Measurements from ENCODE around the gene ST7.

ST7 gene

GRCh38 chr7:116977172-116977571 lies 23.9 kb downstream of the ST7 start:
- no peaks in the 10 kb centered on the region for H3K4me1 Mint-ChIP-seq (ENCODE audit: low read depth)
- no peaks in the 10 kb centered on the region for H3K9me3 Mint-ChIP-seq
- no peak for DNase-seq (ENCODE audit: low spot score)
- no peak overlapping the region for H3K27ac Mint-ChIP-seq
- no peaks in the 10 kb centered on the region for H3K27me3 Mint-ChIP-seq (ENCODE audit: low read depth)
- H3K4me3 Mint-ChIP-seq = no peak overlapping the region
- H3K36me3 Mint-ChIP-seq (ENCODE audit: low read depth) = no peaks in the 10 kb centered on the region

DNA sequence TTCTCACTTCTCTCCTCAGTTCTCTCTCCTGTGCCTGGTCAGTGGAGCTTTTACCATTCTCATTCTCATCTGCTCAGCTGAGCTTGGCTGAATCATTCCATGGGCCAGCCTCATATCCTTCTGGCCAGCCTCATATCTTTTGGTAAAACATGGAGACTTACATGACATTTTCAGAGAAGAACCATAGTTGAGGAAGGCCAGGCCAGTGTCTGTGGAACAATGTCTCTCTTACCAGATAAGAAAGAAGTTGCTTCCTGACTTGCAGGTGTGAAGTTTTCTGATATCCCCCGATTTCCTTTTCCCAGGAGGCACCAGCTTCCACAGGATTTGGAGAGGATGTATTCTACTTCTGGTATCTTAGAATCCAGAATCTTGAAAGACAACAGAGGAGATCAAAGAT lies 24.7 kb downstream of the ST7 start:
- Mint-ChIP-seq H3K27me3 (ENCODE audit: low read depth) (no peaks in the 10 kb centered on the region), H3K36me3 (ENCODE audit: low read depth) (no peaks in the 10 kb centered on the region), H3K9me3 (no peaks in the 10 kb centered on the region), H3K4me1 (ENCODE audit: low read depth) (no peaks in the 10 kb centered on the region), H3K4me3 (no peak overlapping the region), H3K27ac (no peak overlapping the region)
- no peak for DNase-seq (ENCODE audit: low spot score)

DNA sequence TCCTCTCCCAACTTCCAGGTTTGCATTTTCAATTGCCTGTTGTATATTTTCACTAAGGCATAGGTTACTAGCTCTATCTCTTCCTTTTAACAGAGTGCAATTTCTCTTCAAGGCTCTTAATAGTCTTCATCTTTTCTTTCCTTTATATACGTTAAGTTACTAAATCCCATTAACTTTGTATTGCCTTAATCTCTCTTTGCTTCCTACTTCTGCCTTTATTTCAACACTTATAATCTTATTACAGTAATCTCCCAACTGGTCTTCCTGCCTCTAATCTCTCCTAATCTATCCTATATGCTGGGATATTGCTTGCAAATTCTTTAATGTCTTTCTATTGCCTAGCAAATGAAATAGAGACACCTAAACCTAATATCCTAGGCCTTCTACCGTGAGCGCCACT lies 26.1 kb downstream of the ST7 start:
- Mint-ChIP-seq H3K4me3 (no peak overlapping the region), H3K4me1 (ENCODE audit: low read depth) (no peaks in the 10 kb centered on the region), H3K9me3 (no peaks in the 10 kb centered on the region), H3K27ac (no peak overlapping the region), H3K27me3 (ENCODE audit: low read depth) (no peaks in the 10 kb centered on the region), H3K36me3 (ENCODE audit: low read depth) (no peaks in the 10 kb centered on the region)
- no peak for DNase-seq (ENCODE audit: low spot score)

DNA sequence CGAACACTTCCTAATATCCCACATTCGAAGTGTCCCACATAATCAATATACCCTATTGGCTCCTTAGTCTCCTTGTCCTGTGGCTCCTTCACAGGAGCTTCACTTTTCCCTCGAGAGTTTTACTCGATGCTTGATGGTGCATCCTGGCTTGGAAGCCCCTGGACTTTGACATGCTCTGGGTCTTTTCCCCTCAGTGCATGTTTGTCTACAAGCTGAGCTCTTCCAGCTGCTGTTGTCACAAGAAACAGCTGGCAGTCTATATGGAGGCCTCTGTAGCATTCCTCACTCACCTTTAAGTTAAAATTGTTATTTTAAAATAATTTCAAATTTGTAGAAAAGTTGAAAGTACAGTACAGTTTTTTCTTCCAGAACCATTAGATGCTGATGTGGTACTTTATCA lies 27.1 kb downstream of the ST7 start:
- H3K4me3 Mint-ChIP-seq = no peak overlapping the region
- H3K36me3 Mint-ChIP-seq (ENCODE audit: low read depth) = no peaks in the 10 kb centered on the region
- no peak for DNase-seq (ENCODE audit: low spot score)
- no peaks in the 10 kb centered on the region for H3K9me3 Mint-ChIP-seq
- no peaks in the 10 kb centered on the region for H3K4me1 Mint-ChIP-seq (ENCODE audit: low read depth)
- no peak overlapping the region for H3K27ac Mint-ChIP-seq
- H3K27me3 Mint-ChIP-seq (ENCODE audit: low read depth) = no peaks in the 10 kb centered on the region

DNA sequence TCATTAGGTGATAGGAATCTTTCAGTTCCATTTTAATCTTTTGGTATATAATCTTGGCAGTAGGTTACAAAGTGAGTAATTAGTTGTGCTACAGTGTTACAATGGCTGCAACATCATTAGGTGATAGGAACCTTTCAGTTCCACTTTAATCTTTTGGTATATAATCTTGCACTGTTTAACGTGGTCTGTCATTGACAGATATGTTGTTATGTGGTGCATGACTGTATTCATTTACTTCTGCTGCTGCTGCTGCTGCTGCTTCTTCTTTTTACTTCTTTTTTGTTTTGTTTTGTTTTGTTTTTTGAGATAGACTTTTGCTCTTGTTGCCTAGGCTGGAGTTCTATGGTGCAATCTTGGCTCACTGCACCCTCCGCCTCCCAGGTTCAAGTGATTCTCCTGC lies 28.6 kb downstream of the ST7 start:
- DNase-seq (ENCODE audit: low spot score) = no peak
- no peaks in the 10 kb centered on the region for H3K9me3 Mint-ChIP-seq
- no peak overlapping the region for H3K27ac Mint-ChIP-seq
- no peaks in the 10 kb centered on the region for H3K4me1 Mint-ChIP-seq (ENCODE audit: low read depth)
- H3K27me3 Mint-ChIP-seq (ENCODE audit: low read depth) = no peaks in the 10 kb centered on the region
- H3K4me3 Mint-ChIP-seq = no peak overlapping the region
- H3K36me3 Mint-ChIP-seq (ENCODE audit: low read depth) = no peaks in the 10 kb centered on the region

- H3K36me3 Mint-ChIP-seq (ENCODE audit: low read depth) = no peaks in the 10 kb centered on the region
- DNase-seq (ENCODE audit: low spot score) = no peak
- H3K4me3 Mint-ChIP-seq = no peak overlapping the region
- no peaks in the 10 kb centered on the region for H3K4me1 Mint-ChIP-seq (ENCODE audit: low read depth)
- no peaks in the 10 kb centered on the region for H3K9me3 Mint-ChIP-seq
- H3K27ac Mint-ChIP-seq = no peak overlapping the region
- H3K27me3 Mint-ChIP-seq (ENCODE audit: low read depth) = no peaks in the 10 kb centered on the region
Measured at GRCh38 chr7:116984511-116984910, 31.2 kb downstream of the ST7 start.

- Mint-ChIP-seq H3K27ac (no peak overlapping the region), H3K4me3 (no peak overlapping the region), H3K27me3 (ENCODE audit: low read depth) (no peaks in the 10 kb centered on the region), H3K9me3 (no peaks in the 10 kb centered on the region), H3K36me3 (ENCODE audit: low read depth) (no peaks in the 10 kb centered on the region), H3K4me1 (ENCODE audit: low read depth) (no peaks in the 10 kb centered on the region)
- no peak for DNase-seq (ENCODE audit: low spot score)
Measured at GRCh38 chr7:116984917-116985316, 31.6 kb downstream of the ST7 start.

DNA sequence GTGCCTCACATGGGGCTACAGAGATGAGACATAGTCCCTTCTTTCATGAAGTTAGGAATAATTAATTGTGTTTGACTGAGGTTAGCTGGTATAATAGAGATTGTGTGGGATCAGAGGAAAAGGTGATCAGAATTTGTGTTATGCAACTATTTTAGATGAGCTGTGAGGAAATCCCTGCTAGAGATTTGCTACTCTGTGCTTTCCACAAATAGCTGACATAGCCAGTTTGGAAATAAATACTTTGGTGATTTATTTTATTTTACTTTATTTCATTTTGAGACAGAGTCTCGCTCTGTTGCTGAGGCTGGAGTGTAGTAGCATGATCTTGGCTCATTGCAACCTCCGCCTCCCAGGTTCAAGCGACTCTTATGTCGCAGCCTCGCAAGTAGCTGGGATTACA lies 32.3 kb downstream of the ST7 start:
- Mint-ChIP-seq H3K36me3 (ENCODE audit: low read depth) (no peaks in the 10 kb centered on the region), H3K27ac (no peak overlapping the region)

GRCh38 chr7:116986611-116987565 lies 33.6 kb downstream of the ST7 start:
- Mint-ChIP-seq H3K36me3 (ENCODE audit: low read depth) (no peaks in the 10 kb centered on the region), H3K27ac (no peak overlapping the region), H3K4me3 (no peak overlapping the region), H3K27me3 (ENCODE audit: low read depth) (peaks cover 3% of the 10 kb centered on the region), H3K4me1 (ENCODE audit: low read depth) (no peaks in the 10 kb centered on the region), H3K9me3 (no peaks in the 10 kb centered on the region)
- DNase-seq (ENCODE audit: low spot score) = no peak

More for the DNA sequence above, 32.3 kb downstream of the ST7 start:
- H3K4me1 Mint-ChIP-seq (ENCODE audit: low read depth) = no peaks in the 10 kb centered on the region
- no peaks in the 10 kb centered on the region for H3K9me3 Mint-ChIP-seq
- no peak for DNase-seq (ENCODE audit: low spot score)
- H3K4me3 Mint-ChIP-seq = no peak overlapping the region
- H3K27me3 Mint-ChIP-seq (ENCODE audit: low read depth) = peaks cover 3% of the 10 kb centered on the region

DNA sequence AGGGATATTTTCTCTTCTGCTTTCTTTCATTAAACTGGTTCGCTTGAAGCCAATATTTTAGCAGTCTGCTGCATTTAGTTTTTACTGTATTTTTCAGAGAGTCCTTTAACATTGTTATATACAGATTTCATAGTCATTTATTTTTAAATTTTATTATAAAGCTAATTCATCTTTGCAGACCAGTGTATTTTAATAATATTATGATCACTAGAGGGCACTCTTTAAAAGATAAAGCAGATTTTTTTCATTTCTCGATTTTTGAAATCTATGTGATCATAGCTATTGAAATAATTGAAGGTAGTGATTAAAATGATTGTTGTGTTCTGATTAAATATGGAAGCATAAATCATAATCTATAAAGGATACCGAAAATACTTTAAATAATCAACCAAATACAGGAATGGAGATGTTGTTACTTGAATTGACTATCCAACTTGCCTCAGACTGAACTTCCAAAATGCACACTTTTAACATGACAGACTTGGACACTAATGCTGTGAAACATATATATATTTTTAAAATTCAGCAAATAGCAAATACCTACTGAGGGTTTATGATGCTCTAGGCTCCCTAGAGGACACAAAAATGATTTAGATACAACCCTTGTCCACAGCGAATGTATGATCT lies 35.2 kb downstream of the ST7 start:
- no peak overlapping the region for H3K27ac Mint-ChIP-seq
- H3K4me1 Mint-ChIP-seq (ENCODE audit: low read depth) = no peaks in the 10 kb centered on the region
- peaks cover 8% of the 10 kb centered on the region for H3K27me3 Mint-ChIP-seq (ENCODE audit: low read depth)
- H3K36me3 Mint-ChIP-seq (ENCODE audit: low read depth) = no peaks in the 10 kb centered on the region
- no peak for DNase-seq (ENCODE audit: low spot score)
- H3K4me3 Mint-ChIP-seq = no peak overlapping the region
- H3K9me3 Mint-ChIP-seq = no peaks in the 10 kb centered on the region

- Mint-ChIP-seq H3K9me3 (no peaks in the 10 kb centered on the region), H3K27ac (no peak overlapping the region), H3K4me3 (no peak overlapping the region), H3K27me3 (ENCODE audit: low read depth) (peaks cover 18% of the 10 kb centered on the region), H3K36me3 (ENCODE audit: low read depth) (no peaks in the 10 kb centered on the region), H3K4me1 (ENCODE audit: low read depth) (no peaks in the 10 kb centered on the region)
- no peak for DNase-seq (ENCODE audit: low spot score)
Measured at GRCh38 chr7:116990056-116990455, 36.8 kb downstream of the ST7 start.

DNA sequence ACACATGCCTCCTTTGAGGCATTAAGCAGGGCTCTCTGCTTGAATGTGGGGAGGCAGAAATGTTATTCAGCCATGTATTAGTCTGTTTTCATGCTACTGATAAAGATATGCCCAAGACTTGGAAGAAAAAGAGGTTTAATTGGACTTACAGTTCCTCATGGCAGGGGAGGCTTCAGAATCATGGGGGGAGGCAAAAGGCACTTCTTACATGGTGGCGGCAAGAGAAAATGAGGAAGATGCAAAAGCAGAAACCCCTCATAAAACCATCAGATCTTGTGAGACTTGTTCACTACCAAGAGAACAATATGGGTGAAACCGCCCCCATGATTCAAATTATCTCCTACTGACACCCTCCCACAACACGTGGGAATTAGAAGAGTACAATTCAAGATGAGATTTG lies 37.9 kb downstream of the ST7 start:
- peaks cover 20% of the 10 kb centered on the region for H3K27me3 Mint-ChIP-seq (ENCODE audit: low read depth)
- no peaks in the 10 kb centered on the region for H3K9me3 Mint-ChIP-seq
- no peak overlapping the region for H3K27ac Mint-ChIP-seq
- DNase-seq (ENCODE audit: low spot score) = no peak
- no peaks in the 10 kb centered on the region for H3K4me1 Mint-ChIP-seq (ENCODE audit: low read depth)
- no peak overlapping the region for H3K4me3 Mint-ChIP-seq
- no peaks in the 10 kb centered on the region for H3K36me3 Mint-ChIP-seq (ENCODE audit: low read depth)

DNA sequence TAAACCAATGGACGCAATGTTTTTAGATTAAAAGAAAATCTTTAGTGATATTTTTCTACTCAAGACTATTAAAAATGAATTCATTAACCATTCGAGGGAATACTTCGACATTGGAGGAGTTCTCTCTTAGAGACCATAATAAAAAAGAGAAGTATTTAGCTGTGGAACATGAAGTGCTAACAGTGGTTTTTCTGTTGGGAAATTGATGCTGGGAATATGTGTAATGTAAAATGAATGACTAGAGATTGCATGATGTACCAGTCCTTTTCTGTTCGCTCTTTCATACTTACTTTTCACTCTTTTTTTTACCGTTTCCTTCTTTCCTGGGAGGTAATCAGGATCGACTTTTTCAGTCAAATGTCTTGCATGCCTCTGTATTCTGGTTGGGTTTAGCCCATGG lies 41.3 kb downstream of the ST7 start:
- no peak overlapping the region for H3K27ac Mint-ChIP-seq
- H3K9me3 Mint-ChIP-seq = no peaks in the 10 kb centered on the region
- peaks cover 23% of the 10 kb centered on the region for H3K27me3 Mint-ChIP-seq (ENCODE audit: low read depth)
- DNase-seq (ENCODE audit: low spot score) = no peak
- H3K4me1 Mint-ChIP-seq (ENCODE audit: low read depth) = no peaks in the 10 kb centered on the region
- no peak overlapping the region for H3K4me3 Mint-ChIP-seq
- H3K36me3 Mint-ChIP-seq (ENCODE audit: low read depth) = no peaks in the 10 kb centered on the region

GRCh38 chr7:116997972-116998371 lies 44.7 kb downstream of the ST7 start:
- no peak overlapping the region for H3K4me3 Mint-ChIP-seq
- H3K36me3 Mint-ChIP-seq (ENCODE audit: low read depth) = no peaks in the 10 kb centered on the region
- peaks cover 23% of the 10 kb centered on the region for H3K27me3 Mint-ChIP-seq (ENCODE audit: low read depth)
- DNase-seq (ENCODE audit: low spot score) = no peak
- H3K9me3 Mint-ChIP-seq = no peaks in the 10 kb centered on the region
- no peak overlapping the region for H3K27ac Mint-ChIP-seq
- no peaks in the 10 kb centered on the region for H3K4me1 Mint-ChIP-seq (ENCODE audit: low read depth)
